Activated T-cell treated with anti-CD3 and anti-CD28 coated beads, Interleukin-2, amount 50 U/mL, for 4 hours (primary cell): ENCODE data around the gene SPECC1L. TPM values are rescaled to one million over a fixed set of nuclear protein-coding genes. Genes with fewer than 3 reads are reported as not detected.

Experiments
- ATAC-seq, 2 donors: fragments of 200-7000 bp; cut with Tn5 transposase; one replicate each; pipeline ENCODE4 v1.10.0; 2021
- DNase-seq: peaks from one replicate; pipeline ENCODE4 v3.0.0-alpha.2; 2020
- H3K27me3 Mint-ChIP-seq: one replicate; pipeline ENCODE4 v1.8.0; 2021; ENCODE audit warnings: low read depth, mixed read lengths
- H3K36me3 Mint-ChIP-seq: one replicate; pipeline ENCODE4 v1.8.0; 2022; ENCODE audit warnings: mixed read lengths; ENCODE audit not compliant: insufficient read depth
- H3K4me1 Mint-ChIP-seq: one replicate; pipeline ENCODE4 v1.8.0; 2021; ENCODE audit warnings: low read depth, mixed read lengths
- H3K4me3 Mint-ChIP-seq: one replicate; pipeline ENCODE4 v1.8.0; 2021; ENCODE audit warnings: mild to moderate bottlenecking, moderate library complexity, mixed read lengths
- H3K9me3 Mint-ChIP-seq: one replicate; pipeline ENCODE4 v1.8.0; 2021; ENCODE audit warnings: mixed read lengths
- total RNA-seq, 3 donors: library from RNA; stranded (reverse); gene quantifications; one replicate each; pipeline ENCODE4 v1.2.1, GENCODE V29; 2021

The SPECC1L gene
- total RNA-seq, 3 donors from 2014 or later = 31.4 to 33.6 (median 33.1) TPM

- Mint-ChIP-seq H3K4me1 (peaks cover 14% of the 10 kb centered on the region), H3K36me3 (peaks cover 21% of the 10 kb centered on the region), H3K9me3 (no peaks in the 10 kb centered on the region), H3K27me3 (no peaks in the 10 kb centered on the region), H3K4me3 (no peak overlapping the region)
- ATAC-seq (no peak), DNase-seq (no peak)
Observed at GRCh38 chr22:24331468-24332440, 61.1 kb downstream of the SPECC1L start.

GRCh38 chr22:24333301-24333700 is 62.7 kb downstream of the SPECC1L start:
- Mint-ChIP-seq H3K27me3 (no peaks in the 10 kb centered on the region), H3K9me3 (no peaks in the 10 kb centered on the region), H3K4me1 (peaks cover 14% of the 10 kb centered on the region), H3K4me3 (no peak overlapping the region), H3K36me3 (peaks cover 23% of the 10 kb centered on the region)
- no peak for ATAC-seq
- DNase-seq = no peak

- Mint-ChIP-seq H3K36me3 (peaks cover 19% of the 10 kb centered on the region), H3K4me3 (no peak overlapping the region), H3K4me1 (peaks cover 7% of the 10 kb centered on the region), H3K9me3 (no peaks in the 10 kb centered on the region), H3K27me3 (no peaks in the 10 kb centered on the region)
- ATAC-seq (no peak), DNase-seq (no peak)
Observed at GRCh38 chr22:24335496-24335895, 64.9 kb downstream of the SPECC1L start.

- no peak for DNase-seq
- H3K4me1 Mint-ChIP-seq = peaks cover 7% of the 10 kb centered on the region
- H3K9me3 Mint-ChIP-seq = no peaks in the 10 kb centered on the region
- ATAC-seq = no peak
- H3K27me3 Mint-ChIP-seq = no peaks in the 10 kb centered on the region
- peaks cover 24% of the 10 kb centered on the region for H3K36me3 Mint-ChIP-seq
- no peak overlapping the region for H3K4me3 Mint-ChIP-seq
Observed at GRCh38 chr22:24337894-24338645, 67.4 kb downstream of the SPECC1L start.

GRCh38 chr22:24338726-24339451 is 68.3 kb downstream of the SPECC1L start:
- Mint-ChIP-seq H3K4me3 (no peak overlapping the region), H3K36me3 (peaks cover 25% of the 10 kb centered on the region), H3K27me3 (no peaks in the 10 kb centered on the region), H3K4me1 (peaks cover 7% of the 10 kb centered on the region), H3K9me3 (no peaks in the 10 kb centered on the region)
- ATAC-seq (no peak), DNase-seq (no peak)

- no peak for ATAC-seq
- Mint-ChIP-seq H3K9me3 (no peaks in the 10 kb centered on the region), H3K4me1 (peaks cover 7% of the 10 kb centered on the region), H3K36me3 (peaks cover 30% of the 10 kb centered on the region), H3K27me3 (no peaks in the 10 kb centered on the region), H3K4me3 (no peak overlapping the region)
- DNase-seq = no peak
Observed at GRCh38 chr22:24339452-24339747, 68.8 kb downstream of the SPECC1L start.

- Mint-ChIP-seq H3K36me3 (peaks cover 35% of the 10 kb centered on the region), H3K4me1 (no peaks in the 10 kb centered on the region), H3K4me3 (no peak overlapping the region), H3K9me3 (no peaks in the 10 kb centered on the region), H3K27me3 (no peaks in the 10 kb centered on the region)
- DNase-seq (no peak), ATAC-seq (no peak)
Observed at GRCh38 chr22:24341627-24342026, 71.0 kb downstream of the SPECC1L start.

- H3K36me3 Mint-ChIP-seq = peaks cover 59% of the 10 kb centered on the region
- no peaks in the 10 kb centered on the region for H3K9me3 Mint-ChIP-seq
- ATAC-seq = no peak
- no peak for DNase-seq
- no peaks in the 10 kb centered on the region for H3K4me1 Mint-ChIP-seq
- H3K4me3 Mint-ChIP-seq = no peak overlapping the region
- no peaks in the 10 kb centered on the region for H3K27me3 Mint-ChIP-seq
Observed at GRCh38 chr22:24350627-24351026, 80.0 kb downstream of the SPECC1L start.

- no peak for DNase-seq
- H3K36me3 Mint-ChIP-seq = peaks cover 53% of the 10 kb centered on the region
- ATAC-seq = no peak
- no peaks in the 10 kb centered on the region for H3K9me3 Mint-ChIP-seq
- H3K4me3 Mint-ChIP-seq = no peak overlapping the region
- H3K4me1 Mint-ChIP-seq = no peaks in the 10 kb centered on the region
- H3K27me3 Mint-ChIP-seq = no peaks in the 10 kb centered on the region
Observed at GRCh38 chr22:24353121-24353520, 82.5 kb downstream of the SPECC1L start.

- ATAC-seq (no peak), DNase-seq (no peak)
- no peak overlapping the region for H3K4me3 Mint-ChIP-seq
- no peaks in the 10 kb centered on the region for H3K4me1 Mint-ChIP-seq
- H3K36me3 Mint-ChIP-seq = peaks cover 49% of the 10 kb centered on the region
- no peaks in the 10 kb centered on the region for H3K27me3 Mint-ChIP-seq
- no peaks in the 10 kb centered on the region for H3K9me3 Mint-ChIP-seq
Observed at GRCh38 chr22:24355574-24355973, 84.9 kb downstream of the SPECC1L start.

- H3K36me3 Mint-ChIP-seq = peaks cover 41% of the 10 kb centered on the region
- no peaks in the 10 kb centered on the region for H3K9me3 Mint-ChIP-seq
- H3K4me3 Mint-ChIP-seq = no peak overlapping the region
- DNase-seq (no peak), ATAC-seq (no peak)
- H3K27me3 Mint-ChIP-seq = no peaks in the 10 kb centered on the region
- H3K4me1 Mint-ChIP-seq = no peaks in the 10 kb centered on the region
Observed at GRCh38 chr22:24357547-24357946, 86.9 kb downstream of the SPECC1L start.

- no peak for DNase-seq
- no peak for ATAC-seq
- Mint-ChIP-seq H3K27me3 (no peaks in the 10 kb centered on the region), H3K4me1 (no peaks in the 10 kb centered on the region), H3K4me3 (no peak overlapping the region), H3K36me3 (peaks cover 34% of the 10 kb centered on the region), H3K9me3 (no peaks in the 10 kb centered on the region)
Observed at GRCh38 chr22:24358105-24358836, 87.6 kb downstream of the SPECC1L start.

GRCh38 chr22:24359452-24360120 is 89.0 kb downstream of the SPECC1L start:
- Mint-ChIP-seq H3K36me3 (peaks cover 24% of the 10 kb centered on the region), H3K4me3 (no peak overlapping the region), H3K9me3 (no peaks in the 10 kb centered on the region), H3K4me1 (no peaks in the 10 kb centered on the region), H3K27me3 (no peaks in the 10 kb centered on the region)
- no peak for ATAC-seq
- DNase-seq = no peak
